Peyer's patch (tissue), 4 donors: ENCODE results near the gene SOD2. TPM values are rescaled to one million over a fixed set of nuclear protein-coding genes. Genes with fewer than 3 reads are reported as not detected.
"Not testable (repeated sequence)": the region's sequence is repeated elsewhere in the genome, so short reads cannot be mapped to it uniquely, and the experiment has no call there.

Source experiments
- DNase-seq, 3 donors: peaks; one replicate each; pipeline ENCODE4 v3.0.0-alpha.2; 2017 to 2019
- H3K27ac ChIP-seq, 4 donors: fragments of 200-600 bp; sonication (generic); one replicate each; pipeline ENCODE4 v1.5.1; 2016 to 2019
- H3K27me3 ChIP-seq, 2 donors: fragments of 200-600 bp; sonication (generic); one replicate each; pipeline ENCODE4 v1.5.1; 2019
- H3K36me3 ChIP-seq, 3 donors: fragments of 200-600 bp; sonication (generic); one replicate each; pipeline ENCODE4 v1.5.1; 2016 to 2019
- H3K4me1 ChIP-seq, 4 donors: fragments of 200-600 bp; sonication (generic); one replicate each; pipeline ENCODE4 v1.5.1; 2016 to 2019
- H3K4me3 ChIP-seq, 4 donors: fragments of 200-600 bp; sonication (generic); 1 replicate in 3 of 4; 2 replicates in 1 of 4; pipeline ENCODE4 v1.5.1; 2016 to 2019; ENCODE audit warnings: mild to moderate bottlenecking in 1 of 4
- H3K9me3 ChIP-seq, 4 donors: fragments of 200-600 bp; sonication (generic); one replicate each; pipeline ENCODE4 v1.5.1; 2016 to 2019; ENCODE audit warnings: mild to moderate bottlenecking in 1 of 4
- POLR2A ChIP-seq, 2 donors: fragments of 450-650 bp; IDR thresholded peaks; one replicate each; pipeline ENCODE4 v1.5.1; 2017; ENCODE audit warnings: antibody characterized with exemption in 2 of 2, mild to moderate bottlenecking in 2 of 2, moderate library complexity in 2 of 2
- total RNA-seq, 4 donors: library from RNA; depleted of rRNA; stranded (reverse); fragments of >200 nt; gene quantifications; one replicate each; pipeline ENCODE4 v1.1.0, GENCODE V29; 2016
- TF ChIP-seq, protein P1 (sequence below), 6 experiments: fragments of 450-650 bp in 4 of 6; fragments of 200-600 bp in 2 of 6; sonication (generic) in 1 of 6; IDR thresholded peaks; one replicate each; pipeline ENCODE4 v1.5.1; 2017 to 2019; ENCODE audit warnings: antibody characterized with exemption in 6 of 6, mild to moderate bottlenecking in 3 of 6, moderate library complexity in 1 of 6

The SOD2 gene
- 100 to 1,000 TPM in 2 of 4 donors, 10 to 100 TPM in 2; 85.0 to 156 (median 103) TPM for total RNA-seq

DNA sequence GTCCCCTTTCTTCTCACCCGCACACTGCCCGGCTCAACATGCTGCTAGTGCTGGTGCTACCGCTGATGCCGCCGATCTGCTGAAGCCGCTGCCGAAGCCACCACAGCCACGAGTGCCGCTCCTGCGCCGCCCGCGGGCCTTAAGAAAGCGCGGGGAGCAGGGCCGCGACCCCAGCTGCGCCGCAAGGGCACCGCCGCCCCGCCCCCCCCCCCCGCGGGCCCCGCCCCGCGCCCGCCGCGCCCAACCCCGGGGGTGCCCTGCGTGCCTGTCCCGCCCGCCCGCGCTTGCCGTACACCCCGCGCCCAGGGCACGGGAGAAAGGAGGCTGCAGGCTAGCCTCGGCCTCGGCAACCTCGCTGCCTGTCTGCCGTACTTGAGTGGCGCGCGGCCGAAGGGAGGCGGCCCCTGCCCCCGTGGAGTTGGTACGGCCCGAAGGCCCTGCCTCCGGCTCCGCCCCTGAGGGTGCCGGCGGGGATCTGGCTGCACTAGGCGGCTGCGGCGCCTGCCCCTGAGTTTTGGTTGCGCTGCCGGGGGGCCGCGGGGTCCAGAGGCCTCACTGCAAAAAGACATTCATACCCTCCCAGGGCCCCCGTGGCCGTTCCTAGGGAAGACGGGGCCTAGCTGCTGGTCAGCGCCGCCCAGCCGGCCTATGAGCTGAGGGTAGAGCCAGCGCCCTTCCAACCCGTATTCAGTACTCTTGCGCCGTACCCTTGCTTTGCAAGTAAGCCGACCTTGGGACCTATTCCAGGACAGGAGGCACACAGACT, at the start of gene SOD2:
Gene SOD2 (minus strand): TSS at position 114 of the 766 bp plus-strand sequence. CDS start 74 bp downstream, at position 40.
- H3K4me1 ChIP-seq = peaks cover 0 to 30% (median 3%) of the 10 kb centered on the region in 4 donors
- TF ChIP-seq, protein P1, sequence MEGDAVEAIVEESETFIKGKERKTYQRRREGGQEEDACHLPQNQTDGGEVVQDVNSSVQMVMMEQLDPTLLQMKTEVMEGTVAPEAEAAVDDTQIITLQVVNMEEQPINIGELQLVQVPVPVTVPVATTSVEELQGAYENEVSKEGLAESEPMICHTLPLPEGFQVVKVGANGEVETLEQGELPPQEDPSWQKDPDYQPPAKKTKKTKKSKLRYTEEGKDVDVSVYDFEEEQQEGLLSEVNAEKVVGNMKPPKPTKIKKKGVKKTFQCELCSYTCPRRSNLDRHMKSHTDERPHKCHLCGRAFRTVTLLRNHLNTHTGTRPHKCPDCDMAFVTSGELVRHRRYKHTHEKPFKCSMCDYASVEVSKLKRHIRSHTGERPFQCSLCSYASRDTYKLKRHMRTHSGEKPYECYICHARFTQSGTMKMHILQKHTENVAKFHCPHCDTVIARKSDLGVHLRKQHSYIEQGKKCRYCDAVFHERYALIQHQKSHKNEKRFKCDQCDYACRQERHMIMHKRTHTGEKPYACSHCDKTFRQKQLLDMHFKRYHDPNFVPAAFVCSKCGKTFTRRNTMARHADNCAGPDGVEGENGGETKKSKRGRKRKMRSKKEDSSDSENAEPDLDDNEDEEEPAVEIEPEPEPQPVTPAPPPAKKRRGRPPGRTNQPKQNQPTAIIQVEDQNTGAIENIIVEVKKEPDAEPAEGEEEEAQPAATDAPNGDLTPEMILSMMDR (IDR thresholded peaks at IDR 0.05) = no peak
- TF ChIP-seq POLR2A (IDR thresholded peaks at IDR 0.05) = peak; percentile 84 to 92

DNA sequence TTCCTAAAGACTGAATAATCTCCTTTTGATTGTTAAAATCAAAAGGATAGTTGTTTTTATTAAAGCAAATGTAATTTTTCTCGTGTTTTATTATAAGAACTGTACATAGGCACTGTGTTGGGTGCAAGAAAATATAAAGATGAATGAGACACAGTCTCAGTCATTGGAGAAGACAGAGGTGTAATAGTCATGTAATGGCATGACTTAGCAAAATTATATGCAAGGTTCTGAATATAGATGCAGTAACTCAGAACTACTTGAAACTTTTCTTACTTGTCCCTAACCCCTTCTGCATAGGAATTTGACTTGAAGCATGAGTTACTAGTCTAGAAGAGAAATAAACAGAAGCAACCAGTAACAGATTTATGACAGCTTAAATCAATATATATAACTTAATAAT, 49.1 kb upstream of the SOD2 start:
- Histone ChIP-seq H3K27ac (no peak overlapping the region), H3K9me3 (no peaks in the 10 kb centered on the region), H3K4me1 (no peaks in the 10 kb centered on the region), H3K36me3 (peaks cover 0 to 90% (median 2%) of the 10 kb centered on the region in 3 donors), H3K27me3 (no peaks in the 10 kb centered on the region), H3K4me3 (no peak overlapping the region)
- DNase-seq = no peak
- TF ChIP-seq POLR2A (IDR thresholded peaks at IDR 0.05) = no peak
- TF ChIP-seq, protein P1 (IDR thresholded peaks at IDR 0.05) = no peak

More for the DNA sequence above, at the start of gene SOD2:
- Histone ChIP-seq H3K4me3 (peak within 1 kb of the TSS; percentile 84 to 98 (median 94)), H3K27me3 (no peaks in the 10 kb centered on the region), H3K9me3 (no peaks in the 10 kb centered on the region), H3K36me3 (peaks cover 0 to 16% (median 0%) of the 10 kb centered on the region in 3 donors), H3K27ac (peak within 1 kb of the TSS; percentile 95 to 99 (median 98))
- peak; percentile 84 to 94 (median 92) for DNase-seq

DNA sequence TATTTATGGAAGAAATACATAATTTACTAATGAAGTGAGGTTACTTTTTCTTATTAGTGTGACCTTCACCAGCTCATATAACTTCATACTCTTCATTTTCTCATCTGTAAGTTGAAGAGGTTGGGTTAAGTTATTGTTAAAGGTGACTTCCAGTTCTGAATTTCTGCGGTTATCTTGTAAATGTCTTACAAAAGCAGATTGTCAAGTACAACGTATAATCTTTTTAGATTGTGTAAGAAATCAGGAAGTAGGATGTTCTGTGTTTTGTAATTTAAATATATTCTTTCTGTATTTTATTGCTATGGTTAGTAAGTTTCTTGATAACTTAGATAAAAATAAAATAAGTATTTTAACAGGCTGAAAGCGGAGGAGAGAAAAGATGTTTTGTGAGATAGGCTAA, 46.3 kb upstream of the SOD2 start:
- TF ChIP-seq, protein P1 (IDR thresholded peaks at IDR 0.05) = no peak
- TF ChIP-seq POLR2A (IDR thresholded peaks at IDR 0.05) = no peak
- H3K36me3 ChIP-seq = peaks cover 0 to 68% (median 0%) of the 10 kb centered on the region in 3 donors
- no peak overlapping the region for H3K27ac ChIP-seq
- no peak for DNase-seq
- H3K9me3 ChIP-seq = no peaks in the 10 kb centered on the region
- no peak overlapping the region for H3K4me3 ChIP-seq
- H3K27me3 ChIP-seq = no peaks in the 10 kb centered on the region
- H3K4me1 ChIP-seq = peaks cover 0 to 5% (median 0%) of the 10 kb centered on the region in 4 donors

DNA sequence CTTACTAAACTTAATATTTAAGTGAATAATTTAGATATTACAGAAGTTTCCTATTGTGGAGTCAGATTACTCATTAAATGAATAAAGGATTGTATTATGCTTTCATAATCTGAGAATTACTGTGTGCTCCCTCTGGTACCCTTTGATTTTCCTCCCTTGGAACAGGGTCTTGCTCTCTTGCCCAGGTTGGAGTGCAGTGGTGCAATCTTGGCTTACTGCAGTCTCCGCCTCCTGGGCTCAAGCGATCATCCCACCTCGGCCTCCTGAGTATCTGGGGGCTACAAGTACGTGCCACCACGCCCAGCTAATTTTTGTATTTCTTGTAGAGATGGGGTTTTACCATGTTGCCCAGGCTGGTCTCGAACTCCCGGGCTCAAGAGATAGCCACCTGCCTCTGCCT, 43.9 kb upstream of the SOD2 start:
- Histone ChIP-seq H3K9me3 (no peaks in the 10 kb centered on the region), H3K27me3 (no peaks in the 10 kb centered on the region), H3K4me1 (peaks cover 0 to 5% (median 2%) of the 10 kb centered on the region in 4 donors), H3K27ac (no peak overlapping the region), H3K4me3 (no peak overlapping the region), H3K36me3 (peaks cover 0 to 43% (median 0%) of the 10 kb centered on the region in 3 donors)
- TF ChIP-seq, protein P1 (IDR thresholded peaks at IDR 0.05) = no peak
- TF ChIP-seq POLR2A (IDR thresholded peaks at IDR 0.05) = no peak
- no peak for DNase-seq

DNA sequence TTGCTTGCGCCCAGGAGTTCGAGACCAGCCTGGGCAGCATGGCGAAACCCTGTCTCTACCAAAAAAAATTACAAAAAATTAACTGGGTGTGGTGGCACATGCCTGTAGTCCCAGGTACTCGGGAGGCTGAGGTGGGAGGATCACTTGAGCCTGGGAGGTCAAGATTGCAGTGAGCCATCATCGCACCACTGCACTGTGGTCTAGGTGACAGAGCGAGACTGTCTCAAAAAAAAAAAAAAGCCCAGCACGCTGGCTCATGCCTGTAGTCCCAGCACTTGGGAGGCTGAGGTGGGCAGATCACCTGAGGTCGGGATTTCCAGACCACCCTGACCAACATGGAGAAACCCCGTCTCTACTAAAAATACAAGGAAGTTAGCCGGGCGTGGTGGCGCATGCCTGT, 40.4 kb upstream of the SOD2 start:
- not testable (repeated sequence) for DNase-seq, H3K27ac ChIP-seq, H3K4me3 ChIP-seq, H3K9me3 ChIP-seq, H3K27me3 ChIP-seq
- Histone ChIP-seq H3K36me3 (peaks cover 0 to 17% (median 0%) of the 10 kb centered on the region in 3 donors), H3K4me1 (peaks cover 0 to 21% (median 12%) of the 10 kb centered on the region in 4 donors)

DNA sequence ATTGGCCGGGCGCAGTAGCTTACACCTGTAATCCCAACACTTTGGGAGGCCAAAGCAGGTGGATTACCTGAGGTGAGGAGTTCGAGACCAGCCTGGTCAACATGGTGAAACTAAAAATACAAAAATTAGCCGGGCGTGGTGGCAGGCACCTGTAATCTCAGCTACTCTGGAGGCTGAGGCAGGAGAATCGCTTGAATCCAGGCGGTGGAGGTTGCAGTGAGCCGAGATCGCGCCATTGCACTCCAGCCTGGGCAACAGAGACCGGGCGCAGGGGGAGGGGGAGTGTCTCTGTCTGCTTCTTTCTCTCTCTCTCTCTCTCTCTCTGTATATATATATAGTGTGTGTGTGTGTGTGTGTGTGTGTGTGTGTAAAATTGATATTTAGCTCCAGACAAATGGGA, 39.5 kb upstream of the SOD2 start:
- H3K4me3 ChIP-seq, H3K36me3 ChIP-seq, DNase-seq, H3K9me3 ChIP-seq, H3K27me3 ChIP-seq, H3K27ac ChIP-seq: not testable (repeated sequence)
- peaks cover 0 to 21% (median 12%) of the 10 kb centered on the region in 4 donors for H3K4me1 ChIP-seq
